Dermis microvascular lymphatic vessel endothelial cell (primary cell): ENCODE results near the gene CARNS1. TPM values are rescaled to one million over a fixed set of nuclear protein-coding genes. Genes with fewer than 3 reads are reported as not detected.
A peak's percentile ranks its signal among the peaks of the same experiment; 100 is the strongest.
"Not testable (repeated sequence)": the region's sequence is repeated elsewhere in the genome, so short reads cannot be mapped to it uniquely, and the experiment has no call there.

Source experiments
- DNase-seq, 2 donors: peaks; one replicate each; pipeline versions ENCODE4 v3.0.0 to v3.0.0-alpha.2; 2010; ENCODE audit warnings: low read depth in 2 of 2
- total RNA-seq: library from RNA; depleted of rRNA; stranded (reverse); fragments of >200 nt; gene quantifications from 2 replicates; pipeline ENCODE4 v1.2.1, GENCODE V29; 2014

Gene CARNS1
- total RNA-seq, 1 donor from 2014 or later: 0.26 TPM

GRCh38 chr11:67465189-67465510 is 49.7 kb downstream of the CARNS1 start:
- no peak for DNase-seq

GRCh38 chr11:67465530-67465929 is 50.1 kb downstream of the CARNS1 start:
- not testable (repeated sequence) for DNase-seq

- DNase-seq: no peak
Measured at GRCh38 chr11:67466367-67466766, 50.9 kb downstream of the CARNS1 start.

- DNase-seq: no peak
Measured at GRCh38 chr11:67466962-67467771, 51.7 kb downstream of the CARNS1 start.

GRCh38 chr11:67468056-67468455 is 52.6 kb downstream of the CARNS1 start:
- DNase-seq: no peak

- DNase-seq: no peak
Measured at GRCh38 chr11:67468456-67468758, 52.9 kb downstream of the CARNS1 start.

- peak; percentile 84 to 95 for DNase-seq
Measured at GRCh38 chr11:67468759-67469507, 53.5 kb downstream of the CARNS1 start, which contains the start of gene TMEM134. TSS of gene TMEM134 (minus strand) at chr11:67469251. CDS start at chr11:67469192, 59 bp downstream.

GRCh38 chr11:67469508-67469811 is 54.0 kb downstream of the CARNS1 start:
- no peak for DNase-seq

- no peak for DNase-seq
Measured at GRCh38 chr11:67470337-67471002, 55.0 kb downstream of the CARNS1 start.

- DNase-seq: no peak
Measured at GRCh38 chr11:67472882-67473281, 57.4 kb downstream of the CARNS1 start.

Other genes starting within 250 kb of the CARNS1 start
- 25.9 and 37.7 TPM in 2 replicates for gene GRK2, start 149.2 kb upstream of the CARNS1 start, total RNA-seq
- gene ANKRD13D, start 126.4 kb upstream of the CARNS1 start, total RNA-seq: 17.7 and 24.8 TPM in 2 replicates
- gene SSH3, start 112.1 kb upstream of the CARNS1 start, total RNA-seq: 7.2 and 11.5 TPM in 2 replicates
- 26.2 and 32.4 TPM in 2 replicates for gene POLD4, start 62.1 kb upstream of the CARNS1 start, total RNA-seq
- 1.7 and 2.4 TPM in 2 replicates for gene CLCF1, start 42.1 kb upstream of the CARNS1 start, total RNA-seq
- gene RAD9A, start 23.7 kb upstream of the CARNS1 start, total RNA-seq: 3.6 and 5.3 TPM in 2 replicates
- 234 and 250 TPM in 2 replicates for gene PPP1CA, start 13.8 kb upstream of the CARNS1 start, total RNA-seq
- 0.13 TPM in 2 replicates for gene TBC1D10C, start 11.6 kb upstream of the CARNS1 start, total RNA-seq
- 30.5 and 31.5 TPM in 2 replicates for gene RPS6KB2, start 12.8 kb downstream of the CARNS1 start, total RNA-seq
- 0.51 TPM in 1 of 2 replicates, not detected in the other for gene PTPRCAP, start 22.0 kb downstream of the CARNS1 start, total RNA-seq
- 117 and 144 TPM in 2 replicates for gene CORO1B, start 27.8 kb downstream of the CARNS1 start, total RNA-seq
- gene GPR152, start 37.1 kb downstream of the CARNS1 start, total RNA-seq: not detected in 2 replicates
- 0.89 and 1.5 TPM in 2 replicates for gene CABP4, start 39.7 kb downstream of the CARNS1 start, total RNA-seq
- 11.9 and 35.1 TPM in 2 replicates for gene TMEM134, start 53.6 kb downstream of the CARNS1 start, total RNA-seq
- 79.5 and 104 TPM in 2 replicates for gene AIP, start 67.3 kb downstream of the CARNS1 start, total RNA-seq
- gene PITPNM1, start 89.7 kb downstream of the CARNS1 start, total RNA-seq: 6.3 and 7.3 TPM in 2 replicates
- gene CDK2AP2, start 92.5 kb downstream of the CARNS1 start, total RNA-seq: 15.3 and 18.7 TPM in 2 replicates
- not detected in 2 replicates for gene CABP2, start 107.8 kb downstream of the CARNS1 start, total RNA-seq
- 721 and 972 TPM in 2 replicates for gene GSTP1, start 168.1 kb downstream of the CARNS1 start, total RNA-seq
- 161 and 166 TPM in 2 replicates for gene NDUFV1, start 191.3 kb downstream of the CARNS1 start, total RNA-seq
- 6.8 and 15.5 TPM in 2 replicates for gene NUDT8, start 214.3 kb downstream of the CARNS1 start, total RNA-seq
- not detected in 2 replicates for gene TBX10, start 224.1 kb downstream of the CARNS1 start, total RNA-seq
- gene ACY3, start 235.1 kb downstream of the CARNS1 start, total RNA-seq: not detected in 2 replicates